Measurements from ENCODE around the gene RSRC1. TPM values are rescaled to one million over a fixed set of nuclear protein-coding genes. Genes with fewer than 3 reads are reported as not detected.

Gene RSRC1
- total and polyA plus RNA-seq, 2 of the 13 experiments (the other 11 are each of a cell fraction or from before 2014, with no cell fraction given) = 4.9 to 63.0 TPM

- TF ChIP-seq POGK (CRISPR knock-in tag; conservative IDR thresholded peaks at IDR 0.05) (no peak), CENPBD1 (CRISPR knock-in tag; IDR thresholded peaks at IDR 0.05; ENCODE audit: borderline replicate concordance, low read depth) (no peak), ZNF619 (CRISPR knock-in tag; IDR thresholded peaks at IDR 0.05) (no peak), GABPB1 (CRISPR knock-in tag; IDR thresholded peaks at IDR 0.05) (peak; percentile 43; the same call in 1 of the 2 replicates), TEAD2 (CRISPR knock-in tag; IDR thresholded peaks at IDR 0.05) (no peak), MATR3 (CRISPR knock-in tag; IDR thresholded peaks at IDR 0.05) (no peak), ZNF253 (CRISPR knock-in tag; IDR thresholded peaks at IDR 0.05; ENCODE audit: borderline replicate concordance) (0 out of 2 replicates have a peak, but pooled peaks have one; percentile 27), FOXC1 (CRISPR knock-in tag; IDR thresholded peaks at IDR 0.05; ENCODE audit: borderline replicate concordance) (no peak), ZNF121 (CRISPR knock-in tag; IDR thresholded peaks at IDR 0.05) (no peak), ATF4 (CRISPR knock-in tag; IDR thresholded peaks at IDR 0.05) (no peak), SRY (CRISPR knock-in tag; IDR thresholded peaks at IDR 0.05) (no peak), KMT2B (CRISPR knock-in tag; IDR thresholded peaks at IDR 0.05) (no peak), MYNN (CRISPR knock-in tag; IDR thresholded peaks at IDR 0.05; ENCODE audit: low read depth) (no peak), ZNF263 (CRISPR knock-in tag; IDR thresholded peaks at IDR 0.05) (no peak), ZNF687 (CRISPR knock-in tag; IDR thresholded peaks at IDR 0.05) (peak; percentile 80), AGO1 (IDR thresholded peaks at IDR 0.05; ENCODE audit: low read depth, low read length, poor library complexity, severe bottlenecking) (no peak), FOXK1 (CRISPR knock-in tag; IDR thresholded peaks at IDR 0.05; ENCODE audit: borderline replicate concordance, low read depth) (no peak), ZNF569 (CRISPR knock-in tag; IDR thresholded peaks at IDR 0.05; ENCODE audit: borderline replicate concordance) (no peak), MLLT10 (CRISPR knock-in tag; IDR thresholded peaks at IDR 0.05) (no peak)
Observed at GRCh38 chr3:158570999-158571702, 461.3 kb downstream of the RSRC1 start, which contains the start of gene MLF1 (continued).

Measured in HepG2 (cell line).